HFFc6 (cell line): ENCODE data around the gene GRIP2. TPM values are rescaled to one million over a fixed set of nuclear protein-coding genes. Genes with fewer than 3 reads are reported as not detected.

ENCODE experiments used
- DNase-seq: peaks from one replicate; pipeline ENCODE4 v3.0.0-alpha.2; 2018
- H3K27ac Mint-ChIP-seq: 2 replicates; pipeline ENCODE4 v1.8.0; 2020; ENCODE audit warnings: mild to moderate bottlenecking, mixed read lengths
- H3K27me3 Mint-ChIP-seq: 2 replicates; pipeline ENCODE4 v1.8.0; 2021; ENCODE audit warnings: mild to moderate bottlenecking, moderate library complexity, mixed read lengths; ENCODE audit not compliant: insufficient read depth
- H3K36me3 Mint-ChIP-seq: 2 replicates; pipeline ENCODE4 v1.8.0; 2021; ENCODE audit warnings: low read depth, mixed read lengths
- H3K4me1 Mint-ChIP-seq: 2 replicates; pipeline ENCODE4 v1.8.0; 2020; ENCODE audit warnings: low read depth, mixed read lengths
- H3K4me3 Mint-ChIP-seq: 2 replicates; pipeline ENCODE4 v1.8.0; 2020; ENCODE audit warnings: mild to moderate bottlenecking, moderate library complexity, mixed read lengths
- H3K9me3 Mint-ChIP-seq: 2 replicates; pipeline ENCODE4 v1.8.0; 2020; ENCODE audit warnings: mild to moderate bottlenecking, mixed read lengths
- total RNA-seq, 6 experiments: library from RNA; stranded (reverse); fragmentation: NEBNext Ultra II Directional; extraction: Animal tissue kit (Norgen Biotek cat#: 25700); gene quantifications; 2 replicates in 1 of 6; 3 replicates in 5 of 6; pipeline ENCODE4 v1.2.3, GENCODE V29; 2021
- TF ChIP-seq, protein P1 (sequence below): fragments of 200-600 bp; sonication (generic); IDR thresholded peaks from 2 replicates; pipeline ENCODE4 v1.5.0; 2021; ENCODE audit warnings: antibody characterized with exemption, mild to moderate bottlenecking

The GRIP2 gene
- total RNA-seq, 6 experiments from 2014 or later = 0.05 to 0.25 (median 0.13) TPM; not detected in 2

DNA sequence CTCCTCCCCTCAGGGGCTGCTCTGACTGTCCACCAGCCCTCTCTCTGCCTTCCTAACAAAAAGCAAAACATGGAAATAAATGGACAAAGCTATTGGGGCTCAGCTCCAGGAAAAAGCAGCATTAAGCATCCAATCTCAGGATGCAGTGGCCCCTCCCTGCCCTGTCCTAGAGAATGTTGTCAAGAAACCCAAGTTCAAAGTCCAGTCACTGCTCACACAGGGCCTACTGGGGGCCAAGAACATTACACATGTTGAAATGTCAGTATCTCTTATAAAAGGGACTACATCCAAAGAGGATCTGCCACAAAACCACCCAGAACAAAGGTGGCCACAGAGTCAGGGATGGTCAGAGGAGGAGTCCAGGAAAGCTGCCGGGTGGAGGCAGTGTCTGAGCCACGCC lies 7.6 kb upstream of the GRIP2 start:
- DNase-seq = no peak
- Mint-ChIP-seq H3K27me3 (peaks cover 52% of the 10 kb centered on the region), H3K4me1 (peaks cover 8% of the 10 kb centered on the region), H3K4me3 (no peak overlapping the region), H3K36me3 (no peaks in the 10 kb centered on the region), H3K27ac (no peak overlapping the region), H3K9me3 (no peaks in the 10 kb centered on the region)
- TF ChIP-seq, protein P1, sequence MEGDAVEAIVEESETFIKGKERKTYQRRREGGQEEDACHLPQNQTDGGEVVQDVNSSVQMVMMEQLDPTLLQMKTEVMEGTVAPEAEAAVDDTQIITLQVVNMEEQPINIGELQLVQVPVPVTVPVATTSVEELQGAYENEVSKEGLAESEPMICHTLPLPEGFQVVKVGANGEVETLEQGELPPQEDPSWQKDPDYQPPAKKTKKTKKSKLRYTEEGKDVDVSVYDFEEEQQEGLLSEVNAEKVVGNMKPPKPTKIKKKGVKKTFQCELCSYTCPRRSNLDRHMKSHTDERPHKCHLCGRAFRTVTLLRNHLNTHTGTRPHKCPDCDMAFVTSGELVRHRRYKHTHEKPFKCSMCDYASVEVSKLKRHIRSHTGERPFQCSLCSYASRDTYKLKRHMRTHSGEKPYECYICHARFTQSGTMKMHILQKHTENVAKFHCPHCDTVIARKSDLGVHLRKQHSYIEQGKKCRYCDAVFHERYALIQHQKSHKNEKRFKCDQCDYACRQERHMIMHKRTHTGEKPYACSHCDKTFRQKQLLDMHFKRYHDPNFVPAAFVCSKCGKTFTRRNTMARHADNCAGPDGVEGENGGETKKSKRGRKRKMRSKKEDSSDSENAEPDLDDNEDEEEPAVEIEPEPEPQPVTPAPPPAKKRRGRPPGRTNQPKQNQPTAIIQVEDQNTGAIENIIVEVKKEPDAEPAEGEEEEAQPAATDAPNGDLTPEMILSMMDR = no peak

- TF ChIP-seq, protein P1 = no peak
- Mint-ChIP-seq H3K9me3 (no peaks in the 10 kb centered on the region), H3K27me3 (peaks cover 42% of the 10 kb centered on the region), H3K4me1 (peaks cover 3% of the 10 kb centered on the region), H3K4me3 (no peak overlapping the region), H3K27ac (no peak overlapping the region), H3K36me3 (no peaks in the 10 kb centered on the region)
- DNase-seq = no peak
Measured at GRCh38 chr3:14546041-14546440, 5.9 kb upstream of the GRIP2 start.

DNA sequence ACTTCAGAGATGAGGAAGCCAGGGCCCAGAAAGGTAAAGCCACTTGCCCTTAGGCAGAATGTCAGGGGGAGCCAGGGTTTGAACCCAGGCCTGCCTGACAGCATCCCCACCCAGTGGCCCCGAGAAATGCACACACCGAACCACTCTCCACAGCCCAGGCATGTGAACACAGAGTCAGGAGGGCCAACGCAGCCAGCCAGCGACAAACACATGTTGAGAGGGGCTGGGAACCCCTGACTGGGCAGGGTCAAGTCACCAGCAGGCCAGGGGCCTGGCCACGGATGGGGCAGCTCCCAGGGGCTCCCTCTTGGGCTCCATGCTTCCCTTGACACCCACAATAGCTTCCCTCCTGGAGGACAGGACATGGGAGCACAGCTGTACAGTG lies 5.1 kb upstream of the GRIP2 start:
- Mint-ChIP-seq H3K27me3 (peaks cover 39% of the 10 kb centered on the region), H3K27ac (no peak overlapping the region), H3K4me1 (no peaks in the 10 kb centered on the region), H3K36me3 (no peaks in the 10 kb centered on the region), H3K4me3 (no peak overlapping the region), H3K9me3 (no peaks in the 10 kb centered on the region)
- no peak for DNase-seq
- TF ChIP-seq, protein P1 = no peak

GRCh38 chr3:14544282-14545250 lies 4.4 kb upstream of the GRIP2 start:
- no peak for DNase-seq
- H3K27ac Mint-ChIP-seq = no peak overlapping the region
- no peaks in the 10 kb centered on the region for H3K9me3 Mint-ChIP-seq
- TF ChIP-seq, protein P1 = peak; percentile 25; the same call in 1 of the 2 replicates
- H3K27me3 Mint-ChIP-seq = peaks cover 36% of the 10 kb centered on the region
- H3K36me3 Mint-ChIP-seq = no peaks in the 10 kb centered on the region
- H3K4me1 Mint-ChIP-seq = no peaks in the 10 kb centered on the region
- no peak overlapping the region for H3K4me3 Mint-ChIP-seq

- Mint-ChIP-seq H3K4me3 (no peak overlapping the region), H3K27ac (no peak overlapping the region), H3K9me3 (no peaks in the 10 kb centered on the region), H3K27me3 (peaks cover 31% of the 10 kb centered on the region), H3K4me1 (no peaks in the 10 kb centered on the region), H3K36me3 (no peaks in the 10 kb centered on the region)
- TF ChIP-seq, protein P1 = no peak
- no peak for DNase-seq
Measured at GRCh38 chr3:14543446-14543845, 3.3 kb upstream of the GRIP2 start.
